Spleen (tissue), 7 donors: Measurements from ENCODE around the gene SLC5A7.

Experiments used
- CTCF ChIP-seq, 11 experiments: fragments of 200-600 bp in 7 of 11; fragments of 450-650 bp in 4 of 11; sonication (generic) in 4 of 11; IDR thresholded peaks in 8 of 11; conservative IDR thresholded peaks in 3 of 11; 1 replicate in 7 of 11; 2 replicates in 4 of 11; pipeline versions ENCODE4 v1.4.0 to v1.8.0; 2016 to 2021; ENCODE audit warnings: antibody characterized with exemption in 11 of 11, inconsistent platforms in 4 of 11, mild to moderate bottlenecking in 1 of 11
- POLR2A ChIP-seq, 3 donors: fragments of 450-650 bp; IDR thresholded peaks; one replicate each; pipeline ENCODE4 v1.5.1; 2017; ENCODE audit warnings: antibody characterized with exemption in 3 of 3, mild to moderate bottlenecking in 1 of 3
- POLR2AphosphoS5 ChIP-seq, 3 donors: sonication (generic); formaldehyde crosslinking; IDR thresholded peaks; one replicate each; pipeline ENCODE4 v1.5.1; 2017; ENCODE audit warnings: antibody characterized with exemption in 3 of 3
- donor health status: DM: no; HTN: no; CAD: no; lungs with moderate emphysema.
- donor health status: DM: no; HTN: no; CAD: no.
- donor health status: DM: no; HTN: no; CAD: no.

- TF ChIP-seq CTCF (IDR thresholded peaks at IDR 0.05 in 8 of 11, conservative IDR thresholded peaks at IDR 0.05 in 3 of 11) (no peak), POLR2AphosphoS5 (IDR thresholded peaks at IDR 0.05) (no peak), POLR2A (IDR thresholded peaks at IDR 0.05) (no peak)
These were observed 36.3 kb downstream of the SLC5A7 start for GRCh38 chr2:108022628-108023027.
